NCI-H2227 (cell line): ENCODE measurements around the gene PPP1R1A.
A peak's percentile ranks its signal among the peaks of the same experiment; 100 is the strongest.

ENCODE experiments used
- DNase-seq: peaks from one replicate; lab custom pipeline; 2025; ENCODE audit not compliant: unreplicated experiment; lab: John Stamatoyannopoulos, UW

PPP1R1A gene

GRCh38 chr12:54603872-54604271 is 15.4 kb upstream of the PPP1R1A start:
- no peak for DNase-seq

DNA sequence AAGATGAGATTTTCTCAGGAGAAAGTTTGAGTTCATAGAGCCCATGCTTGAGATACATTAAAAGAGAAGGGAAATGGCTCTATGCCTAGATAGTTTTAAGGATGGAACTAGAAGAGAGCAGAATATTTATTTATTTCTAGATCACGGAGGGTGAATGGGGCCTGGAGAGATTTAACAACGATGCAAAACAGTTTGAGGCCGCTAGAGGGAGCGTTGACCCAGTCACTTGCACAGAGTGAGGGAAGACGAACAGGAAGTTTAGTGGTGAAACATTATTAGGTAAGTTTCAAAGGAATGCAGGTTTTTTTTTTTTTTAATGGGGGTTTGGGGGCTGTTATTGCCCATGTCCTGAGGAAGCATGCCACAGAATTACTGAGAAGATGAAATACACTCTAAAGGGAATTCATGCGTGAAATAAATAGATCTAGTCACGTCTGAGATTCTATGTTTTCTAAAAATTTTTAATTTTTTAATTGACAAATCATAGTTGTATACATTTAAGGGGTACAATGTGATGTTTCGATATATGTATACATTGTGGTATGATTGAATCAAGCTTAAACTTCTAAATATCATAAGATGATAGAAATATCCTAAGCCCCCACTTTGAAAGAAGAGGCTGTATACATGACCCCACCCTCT is 14.8 kb upstream of the PPP1R1A start:
- DNase-seq = peak; percentile 52

DNA sequence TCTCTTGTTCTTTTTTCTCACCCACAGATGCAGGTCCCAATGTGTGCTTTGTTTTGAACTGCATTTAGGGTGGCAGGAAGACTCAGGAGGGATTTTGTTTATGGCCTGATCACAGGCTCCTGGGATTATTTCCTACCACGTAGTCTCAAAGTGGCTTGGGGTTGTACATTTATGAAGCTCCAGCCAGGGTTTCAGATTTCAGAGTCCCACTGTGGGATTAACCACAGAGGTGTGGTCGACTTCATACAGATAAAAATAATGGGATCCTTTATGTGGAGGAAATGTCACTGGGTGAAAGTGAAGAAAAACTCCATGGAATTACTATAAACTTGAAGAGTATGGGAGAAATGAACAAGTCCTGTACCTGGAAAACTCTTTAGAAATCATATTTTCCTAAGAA is 14.2 kb upstream of the PPP1R1A start:
- DNase-seq = no peak

GRCh38 chr12:54601841-54602240 is 13.4 kb upstream of the PPP1R1A start:
- DNase-seq = no peak

GRCh38 chr12:54598970-54599369 is 10.5 kb upstream of the PPP1R1A start:
- DNase-seq = no peak

- DNase-seq = peak; percentile 54
Measured at GRCh38 chr12:54596526-54596946, 8.1 kb upstream of the PPP1R1A start.

GRCh38 chr12:54595471-54595870 is 7.0 kb upstream of the PPP1R1A start:
- no peak for DNase-seq

- no peak for DNase-seq
Measured at GRCh38 chr12:54593725-54594124, 5.3 kb upstream of the PPP1R1A start.

DNA sequence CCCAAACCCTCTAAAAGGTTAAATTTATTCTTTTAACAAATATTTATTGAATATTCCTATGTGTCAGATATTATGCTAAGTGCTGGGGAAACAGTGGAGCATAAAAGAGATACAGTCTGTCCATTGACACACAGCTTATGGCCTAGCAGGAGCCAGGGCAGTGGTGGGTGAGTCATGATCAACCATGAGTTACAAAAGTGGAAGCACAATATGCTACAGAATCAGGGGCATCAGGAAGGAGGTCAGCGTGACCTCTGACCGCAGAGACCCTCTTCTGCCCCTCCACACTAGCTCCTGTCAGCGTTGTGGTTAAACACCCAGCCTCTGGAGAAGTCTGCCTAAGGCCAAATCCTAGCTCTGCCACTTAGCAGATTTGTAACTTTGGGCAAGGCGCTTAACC is 4.7 kb upstream of the PPP1R1A start:
- no peak for DNase-seq

DNA sequence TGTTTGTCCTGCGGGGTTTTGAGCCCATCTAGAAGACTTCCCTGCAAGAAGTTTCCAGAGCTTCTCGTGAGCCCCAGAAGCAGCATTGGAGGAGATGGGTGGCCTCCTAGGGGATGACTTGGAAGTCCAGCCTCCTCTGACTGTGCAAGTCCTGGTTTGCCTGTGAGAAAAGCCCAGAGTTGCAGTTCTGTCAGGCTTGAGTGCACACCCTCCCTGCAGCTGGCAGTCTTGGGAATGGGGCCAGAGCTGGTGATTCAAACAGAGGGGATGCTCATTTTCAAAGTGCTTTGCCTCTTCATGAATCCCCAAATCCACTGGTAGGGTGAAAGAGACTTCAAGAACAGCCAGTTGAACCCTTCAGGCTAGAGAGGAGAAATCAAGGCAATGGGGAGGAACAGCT is 3.9 kb upstream of the PPP1R1A start:
- no peak for DNase-seq

DNA sequence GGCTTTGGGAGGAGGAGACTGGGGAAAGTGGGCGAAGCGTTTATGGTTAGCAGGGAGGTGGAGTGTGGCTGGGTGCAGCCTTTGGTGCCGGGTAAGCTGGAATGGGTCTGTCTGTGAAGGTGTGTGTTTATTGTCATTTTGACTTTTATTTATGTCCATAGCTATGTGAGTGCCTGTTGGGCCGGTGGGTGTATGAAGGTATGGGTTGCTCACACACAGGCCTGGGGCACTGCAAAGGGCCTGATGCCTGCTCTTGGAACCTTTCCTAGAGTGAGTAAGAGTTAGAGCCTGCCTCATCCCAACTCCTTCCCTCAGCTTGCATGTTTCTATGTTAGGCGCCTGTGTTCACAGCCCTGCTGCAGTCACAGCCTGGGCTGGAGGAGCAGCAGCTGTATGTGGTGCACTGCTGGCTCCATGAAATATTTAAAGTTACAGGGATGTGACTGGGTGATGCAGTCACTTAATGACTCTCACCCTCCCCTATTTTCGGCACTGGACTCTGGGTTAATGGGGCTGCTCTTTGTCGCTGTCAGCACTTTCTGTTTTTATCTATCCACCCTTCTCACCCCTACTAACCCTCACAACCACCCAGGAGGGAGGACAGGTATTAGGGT is 2.6 kb upstream of the PPP1R1A start:
- no peak for DNase-seq

DNA sequence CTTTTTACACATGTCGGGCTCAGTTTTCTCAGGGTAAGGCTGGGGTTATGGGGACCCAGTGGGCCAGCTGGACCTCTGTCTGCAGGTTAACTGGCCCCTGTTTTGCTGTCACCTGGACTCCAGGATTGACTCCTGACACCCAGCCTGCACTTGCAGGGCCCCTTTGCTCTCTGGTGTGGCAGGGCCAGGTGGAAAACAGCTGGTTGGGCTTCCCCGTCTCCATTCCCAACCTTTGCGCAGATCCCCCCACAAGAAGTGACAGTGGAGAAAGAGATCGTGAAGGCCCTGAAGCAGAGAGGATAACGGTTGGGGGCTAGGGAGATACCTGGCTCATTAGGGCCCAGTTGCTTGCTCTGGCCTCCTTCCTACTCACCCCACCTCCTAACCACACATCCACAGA is 1.5 kb upstream of the PPP1R1A start:
- DNase-seq = no peak

DNA sequence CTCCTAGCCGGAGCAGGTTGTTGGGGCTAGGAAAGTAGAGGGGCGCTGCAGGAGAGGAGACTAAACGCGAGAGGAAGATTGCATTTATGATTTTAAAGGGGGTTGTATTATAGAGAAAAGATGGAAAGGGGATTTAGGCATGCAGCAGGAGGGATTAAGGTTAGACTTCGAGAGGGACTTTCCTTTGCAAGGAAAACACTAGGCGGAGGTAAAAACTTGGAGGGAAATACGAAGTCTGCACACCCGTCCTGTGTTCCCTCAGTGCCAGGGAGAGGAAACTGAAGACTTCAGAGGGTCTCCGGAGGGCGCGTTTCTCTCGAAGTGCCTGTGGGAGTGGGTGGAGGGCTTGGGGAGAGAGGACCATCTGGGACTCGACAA is 420 bp upstream of the PPP1R1A start:
- DNase-seq = no peak

DNA sequence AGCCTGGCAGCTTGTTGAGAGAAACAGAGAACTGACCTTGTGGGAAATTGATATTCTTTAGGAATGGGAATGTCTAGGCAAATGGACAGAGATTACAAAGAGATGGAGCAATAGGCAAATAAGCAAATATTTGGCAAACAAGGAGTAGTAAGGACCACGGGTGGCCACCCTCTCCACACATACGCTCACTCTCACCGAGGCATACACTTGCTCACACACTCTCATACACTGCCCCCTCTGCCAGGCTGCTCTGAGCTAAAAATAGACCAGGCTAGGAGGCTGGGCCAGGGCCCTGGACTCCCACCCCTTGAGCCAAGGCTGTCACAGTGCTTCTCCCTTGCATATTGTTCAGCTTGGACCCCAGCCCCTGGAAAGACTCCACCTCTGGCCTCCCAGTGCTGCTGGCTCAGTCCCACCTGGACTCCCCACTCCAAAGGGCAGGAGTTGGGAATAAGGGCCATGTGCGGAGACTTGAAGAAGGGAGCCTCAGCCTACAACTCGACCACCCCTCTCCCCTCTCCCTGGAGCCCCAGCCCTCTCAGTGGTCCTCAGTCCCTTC is 1.1 kb downstream of the PPP1R1A start:
- DNase-seq = peak; percentile 39

GRCh38 chr12:54586620-54587019 is 1.8 kb downstream of the PPP1R1A start:
- DNase-seq = no peak

DNA sequence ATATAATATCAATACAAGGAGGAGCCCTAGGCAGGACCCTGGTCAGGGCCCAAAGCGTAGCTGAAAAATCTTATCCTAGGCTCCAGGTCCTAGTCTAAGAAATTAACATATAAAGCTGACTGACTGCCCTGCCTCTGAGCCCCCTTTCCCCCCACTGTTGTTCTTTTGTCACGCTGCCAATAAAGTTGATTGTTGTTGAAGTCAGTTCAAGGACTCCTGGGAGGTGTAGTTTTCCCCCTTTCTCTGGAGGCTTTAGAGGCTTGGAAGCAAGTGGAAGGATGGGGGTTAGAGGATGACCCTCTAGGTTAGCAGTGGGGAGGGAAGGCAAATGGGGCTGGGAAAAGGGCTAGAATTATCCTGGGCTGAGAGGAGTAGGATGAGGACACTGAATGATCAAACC is 3.2 kb downstream of the PPP1R1A start:
- no peak for DNase-seq

DNA sequence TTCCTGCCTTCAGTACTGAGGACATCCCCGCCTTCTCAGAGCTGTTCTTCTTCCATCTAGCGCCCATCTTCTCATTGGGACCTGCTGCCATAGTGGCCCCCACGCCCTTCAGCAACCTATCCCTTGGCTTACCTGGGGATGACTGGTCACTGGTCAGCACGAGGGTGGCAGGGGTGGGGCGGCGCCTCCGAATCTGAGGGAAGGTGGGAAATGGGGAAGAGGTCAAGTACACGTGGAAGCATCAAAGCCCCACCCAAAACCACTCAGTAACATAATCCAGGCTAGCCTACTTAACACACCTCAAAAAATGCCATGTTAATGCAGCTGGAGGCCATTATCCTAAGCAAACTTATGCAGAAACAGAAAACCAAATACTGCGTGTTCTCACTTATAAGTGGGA is 4.3 kb downstream of the PPP1R1A start:
- DNase-seq = no peak

DNA sequence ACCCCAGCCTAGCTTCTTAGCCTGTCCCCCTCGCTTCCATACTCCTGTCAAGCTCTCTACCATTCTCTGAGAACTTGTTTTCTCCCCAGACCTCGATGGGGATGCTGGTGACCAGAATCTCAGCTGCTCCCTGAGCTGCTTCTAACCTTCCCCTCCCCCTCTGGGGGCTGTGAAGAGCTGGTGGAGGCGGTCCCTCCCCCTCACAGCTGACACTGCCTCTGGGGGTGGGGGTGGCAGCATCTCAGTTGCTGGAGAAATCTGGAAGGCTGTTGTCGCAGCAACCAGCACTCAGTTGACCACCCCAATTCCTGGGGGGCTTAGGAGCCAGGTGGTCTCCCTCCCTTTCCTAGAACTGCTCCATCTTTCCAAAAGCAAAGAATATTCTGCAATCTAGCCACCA is 4.7 kb downstream of the PPP1R1A start:
- peak; percentile 19 for DNase-seq

GRCh38 chr12:54581412-54581811 is 7.0 kb downstream of the PPP1R1A start:
- DNase-seq = no peak

DNA sequence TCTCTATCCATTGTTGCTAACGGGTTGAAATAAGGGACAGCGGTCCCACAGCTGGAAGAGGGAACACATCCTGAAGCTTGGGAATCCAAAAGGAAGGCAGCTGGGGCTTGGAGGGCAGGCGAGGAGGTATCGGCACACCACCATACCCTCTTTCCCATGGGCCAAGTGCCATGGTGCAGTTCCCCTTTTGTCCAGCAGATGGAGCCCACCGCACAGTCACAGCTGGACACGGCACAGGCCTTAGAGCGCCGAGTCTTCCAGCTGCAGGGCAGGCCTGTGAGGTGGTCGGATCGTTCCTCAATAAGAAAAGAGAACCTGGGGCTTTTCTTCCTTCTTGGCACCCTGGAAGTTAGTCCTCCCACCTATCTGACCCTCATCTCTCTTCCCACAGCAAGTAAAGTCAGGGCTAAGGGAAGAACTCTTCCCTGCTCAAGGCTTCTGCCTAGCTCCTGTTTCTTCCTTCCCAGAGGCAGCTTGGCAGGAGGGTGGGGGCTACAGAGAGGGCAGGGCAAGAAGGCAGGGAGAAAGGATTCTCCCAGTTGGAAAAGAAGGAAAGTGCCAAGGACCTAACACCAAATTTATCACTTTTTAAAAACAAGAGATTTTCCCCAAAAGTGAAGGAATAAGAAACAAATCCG is 8.6 kb downstream of the PPP1R1A start:
- DNase-seq = peak; percentile 83

DNA sequence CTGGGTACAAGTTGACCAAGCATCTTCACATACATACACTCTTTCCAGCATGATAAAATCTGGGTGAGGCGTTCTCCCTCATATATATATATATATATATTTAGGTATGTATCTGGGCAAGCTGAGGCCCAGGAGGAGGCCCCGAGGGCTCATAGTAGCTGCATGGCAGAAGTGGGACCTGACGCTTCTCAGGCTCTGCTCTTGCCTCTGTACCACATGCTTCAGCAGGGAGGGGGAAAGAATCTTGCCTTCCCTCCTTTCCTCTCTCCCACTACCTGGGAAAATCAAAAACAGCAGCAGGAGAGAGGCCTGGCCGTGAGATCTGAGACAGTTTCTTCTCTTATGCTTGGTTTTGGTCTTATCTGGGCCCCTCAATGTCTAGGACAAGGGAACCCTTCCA is 9.2 kb downstream of the PPP1R1A start:
- no peak for DNase-seq

DNA sequence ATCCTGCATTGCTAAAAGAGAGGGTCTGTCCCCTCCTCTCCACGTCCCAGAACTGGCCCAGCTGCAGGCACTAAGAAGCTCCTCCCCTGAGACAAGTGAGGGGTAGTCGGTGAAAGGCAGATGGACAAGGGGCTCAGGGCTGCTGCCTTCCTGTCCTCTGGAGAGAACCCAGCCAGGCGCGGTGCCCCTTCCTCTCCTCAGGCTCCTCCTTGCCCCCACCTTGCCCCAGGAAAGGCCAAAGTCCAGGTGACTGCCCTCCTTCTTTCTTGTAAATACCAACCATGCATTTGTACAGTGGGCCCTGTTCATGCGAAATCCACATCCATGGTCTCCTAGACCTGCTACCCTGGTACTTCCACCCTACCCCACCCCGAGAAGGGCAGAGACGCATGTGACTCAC is 9.7 kb downstream of the PPP1R1A start:
- no peak for DNase-seq
